GM18511 (cell line): Measurements from ENCODE around the gene PLPP7.
"Not testable (repeated sequence)": the region's sequence is repeated elsewhere in the genome, so short reads cannot be mapped to it uniquely, and the experiment has no call there.

Experiments used
- ATAC-seq: cut with Tn5 transposase; IDR thresholded peaks from one replicate; pipeline ENCODE4 v1.9.1; 2021; ENCODE audit warnings: mild to moderate bottlenecking, moderate library complexity; ENCODE audit not compliant: unreplicated experiment

Gene PLPP7

GRCh38 chr9:131324736-131325679, 35.5 kb downstream of the PLPP7 start:
- ATAC-seq: no peak

GRCh38 chr9:131329241-131329641, 39.7 kb downstream of the PLPP7 start:
- ATAC-seq: no peak

GRCh38 chr9:131330814-131331600, 41.5 kb downstream of the PLPP7 start:
- ATAC-seq: no peak

- not testable (repeated sequence) for ATAC-seq
Measured at GRCh38 chr9:131331996-131332395, 42.5 kb downstream of the PLPP7 start.

GRCh38 chr9:131333771-131334628, 44.5 kb downstream of the PLPP7 start:
- no peak for ATAC-seq

GRCh38 chr9:131334629-131335367, 45.3 kb downstream of the PLPP7 start:
- ATAC-seq: no peak

GRCh38 chr9:131335368-131335755, 45.8 kb downstream of the PLPP7 start:
- no peak for ATAC-seq

GRCh38 chr9:131337131-131337848, 47.8 kb downstream of the PLPP7 start:
- ATAC-seq: no peak

- ATAC-seq: not testable (repeated sequence)
Measured at GRCh38 chr9:131339212-131339611, 49.7 kb downstream of the PLPP7 start.

GRCh38 chr9:131344931-131345535, 55.5 kb downstream of the PLPP7 start:
- ATAC-seq: not testable (repeated sequence)

GRCh38 chr9:131346559-131346958, 57.0 kb downstream of the PLPP7 start:
- no peak for ATAC-seq

- no peak for ATAC-seq
Measured at GRCh38 chr9:131347376-131348020, 58.0 kb downstream of the PLPP7 start.

GRCh38 chr9:131348631-131349521, 59.4 kb downstream of the PLPP7 start:
- ATAC-seq: no peak

- no peak for ATAC-seq
Measured at GRCh38 chr9:131349522-131349880, 60.0 kb downstream of the PLPP7 start.

- no peak for ATAC-seq
Measured at GRCh38 chr9:131349881-131350563, 60.5 kb downstream of the PLPP7 start.

- ATAC-seq: not testable (repeated sequence)
Measured at GRCh38 chr9:131356479-131356878, 67.0 kb downstream of the PLPP7 start.

GRCh38 chr9:131358556-131358955, 69.0 kb downstream of the PLPP7 start:
- no peak for ATAC-seq
